Measurements from ENCODE around the gene DLK1.

Gene DLK1

GRCh38 chr14:100717386-100717785 is 9.3 kb upstream of the DLK1 start:
- in situ Hi-C loops (cut with HindIII; ENCODE audit: low sequenced_read_pairs): no loop called here
- no peak for DNase-seq (ENCODE audit: low read depth, low spot score)
- TF ChIP-seq CTCF (IDR thresholded peaks at IDR 0.05; ENCODE audit: low read depth, low read length): no peak
- H3K4me3 ChIP-seq (ENCODE audit: low read depth, low read length): no peak overlapping the region

GRCh38 chr14:100719976-100720520 is 6.6 kb upstream of the DLK1 start:
- in situ Hi-C loops (cut with HindIII; ENCODE audit: low sequenced_read_pairs): no loop called here
- H3K4me3 ChIP-seq (ENCODE audit: low read depth, low read length): no peak overlapping the region
- DNase-seq (ENCODE audit: low read depth, low spot score): no peak
- no peak for TF ChIP-seq CTCF (IDR thresholded peaks at IDR 0.05; ENCODE audit: low read depth, low read length)

DNA sequence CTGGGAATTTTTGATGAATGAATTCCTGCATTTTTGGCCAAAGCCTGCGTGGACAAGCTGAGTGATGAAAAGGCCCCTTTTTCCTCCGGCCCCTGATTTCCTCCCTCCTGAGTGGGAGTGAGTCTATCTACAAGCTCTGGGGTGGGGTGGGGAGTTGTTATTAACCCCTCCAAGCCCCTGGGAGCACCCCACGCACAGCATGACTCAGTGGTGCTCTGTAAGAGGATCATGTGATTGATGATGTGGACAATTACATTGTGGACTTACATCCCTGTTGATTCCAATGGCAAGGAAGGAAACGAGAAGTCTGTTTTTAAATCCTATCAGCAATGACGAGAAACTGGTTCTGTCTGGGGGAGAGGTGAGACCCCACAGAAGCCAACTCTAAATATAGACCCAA is 5.1 kb upstream of the DLK1 start:
- no peak for DNase-seq (ENCODE audit: low read depth, low spot score)
- H3K4me3 ChIP-seq (ENCODE audit: low read depth, low read length): no peak overlapping the region
- no peak for TF ChIP-seq CTCF (IDR thresholded peaks at IDR 0.05; ENCODE audit: low read depth, low read length)
- in situ Hi-C loops (cut with HindIII; ENCODE audit: low sequenced_read_pairs): no loop called here

GRCh38 chr14:100722367-100722766 is 4.3 kb upstream of the DLK1 start:
- no peak for TF ChIP-seq CTCF (IDR thresholded peaks at IDR 0.05; ENCODE audit: low read depth, low read length)
- in situ Hi-C loops (cut with HindIII; ENCODE audit: low sequenced_read_pairs): no loop called here
- H3K4me3 ChIP-seq (ENCODE audit: low read depth, low read length): no peak overlapping the region
- no peak for DNase-seq (ENCODE audit: low read depth, low spot score)

GRCh38 chr14:100723135-100723829 is 3.4 kb upstream of the DLK1 start:
- H3K4me3 ChIP-seq (ENCODE audit: low read depth, low read length): no peak overlapping the region
- DNase-seq (ENCODE audit: low read depth, low spot score): no peak
- in situ Hi-C loops (cut with HindIII; ENCODE audit: low sequenced_read_pairs): no loop called here
- TF ChIP-seq CTCF (IDR thresholded peaks at IDR 0.05; ENCODE audit: low read depth, low read length): no peak

DNA sequence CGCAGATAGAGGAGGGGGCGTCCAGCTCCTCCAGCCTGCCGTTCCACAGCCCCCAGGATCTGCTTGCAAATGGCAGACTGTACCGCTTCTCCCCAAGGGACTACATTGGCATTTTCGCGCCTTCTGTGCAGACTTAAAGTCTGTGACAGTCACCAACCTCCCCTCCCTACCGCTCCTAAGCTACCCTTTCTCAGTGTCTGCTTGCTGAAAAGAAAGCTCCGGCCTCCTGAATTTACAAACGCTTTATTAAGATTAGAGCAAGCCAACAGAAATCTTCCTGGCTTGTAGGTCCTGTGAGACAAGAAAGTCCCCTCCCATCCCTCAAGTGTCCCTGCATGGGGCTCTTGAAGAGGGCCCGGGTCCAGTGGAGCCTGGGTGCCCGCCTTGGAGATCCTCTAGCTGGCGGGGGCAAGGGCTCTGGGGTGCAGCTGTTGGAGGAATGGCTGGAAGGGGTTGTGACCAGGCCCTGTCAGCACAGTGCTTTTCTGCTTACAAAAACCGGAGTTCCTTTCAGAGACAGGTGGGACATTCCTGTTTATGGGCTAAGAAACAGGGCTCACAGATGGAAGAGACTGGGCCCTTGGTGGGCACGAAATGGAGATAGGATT is 2.8 kb upstream of the DLK1 start:
- no peak for DNase-seq (ENCODE audit: low read depth, low spot score)

More for the DNA sequence above, 2.8 kb upstream of the DLK1 start:
- in situ Hi-C loops (cut with HindIII; ENCODE audit: low sequenced_read_pairs): no loop called here
- TF ChIP-seq CTCF (IDR thresholded peaks at IDR 0.05; ENCODE audit: low read depth, low read length): no peak
- no peak overlapping the region for H3K4me3 ChIP-seq (ENCODE audit: low read depth, low read length)
